Nephron progenitor cell (in vitro differentiated cells): ENCODE data around the gene MRTO4.
A peak's percentile ranks its signal among the peaks of the same experiment; 100 is the strongest.
"Not testable (repeated sequence)": the region's sequence is repeated elsewhere in the genome, so short reads cannot be mapped to it uniquely, and the experiment has no call there.

Experiments used
- DNase-seq: peaks from one replicate; pipeline ENCODE4 v3.0.0; 2021
- H3K27ac Mint-ChIP-seq: 2 replicates; pipeline ENCODE4 v1.8.0; 2021; ENCODE audit warnings: mild to moderate bottlenecking, moderate library complexity, mixed read lengths
- H3K27me3 Mint-ChIP-seq: 2 replicates; pipeline ENCODE4 v1.8.0; 2021; ENCODE audit warnings: mild to moderate bottlenecking, low read depth, mixed read lengths; ENCODE audit not compliant: poor library complexity
- H3K36me3 Mint-ChIP-seq: 2 replicates; pipeline ENCODE4 v1.8.0; 2021; ENCODE audit warnings: low read depth, mixed read lengths
- H3K4me1 Mint-ChIP-seq: 2 replicates; pipeline ENCODE4 v1.8.0; 2021; ENCODE audit warnings: mixed read lengths
- H3K4me3 Mint-ChIP-seq: 2 replicates; pipeline ENCODE4 v1.8.0; 2021; ENCODE audit warnings: mild to moderate bottlenecking, moderate library complexity, mixed read lengths
- H3K9me3 Mint-ChIP-seq: 2 replicates; pipeline ENCODE4 v1.8.0; 2021; ENCODE audit warnings: mild to moderate bottlenecking, moderate library complexity, mixed read lengths
- CTCF ChIP-seq: fragments of 200-600 bp; sonication (generic); IDR thresholded peaks from 2 replicates; pipeline ENCODE4 v1.5.0; 2021; ENCODE audit warnings: antibody characterized with exemption

MRTO4 gene

DNA sequence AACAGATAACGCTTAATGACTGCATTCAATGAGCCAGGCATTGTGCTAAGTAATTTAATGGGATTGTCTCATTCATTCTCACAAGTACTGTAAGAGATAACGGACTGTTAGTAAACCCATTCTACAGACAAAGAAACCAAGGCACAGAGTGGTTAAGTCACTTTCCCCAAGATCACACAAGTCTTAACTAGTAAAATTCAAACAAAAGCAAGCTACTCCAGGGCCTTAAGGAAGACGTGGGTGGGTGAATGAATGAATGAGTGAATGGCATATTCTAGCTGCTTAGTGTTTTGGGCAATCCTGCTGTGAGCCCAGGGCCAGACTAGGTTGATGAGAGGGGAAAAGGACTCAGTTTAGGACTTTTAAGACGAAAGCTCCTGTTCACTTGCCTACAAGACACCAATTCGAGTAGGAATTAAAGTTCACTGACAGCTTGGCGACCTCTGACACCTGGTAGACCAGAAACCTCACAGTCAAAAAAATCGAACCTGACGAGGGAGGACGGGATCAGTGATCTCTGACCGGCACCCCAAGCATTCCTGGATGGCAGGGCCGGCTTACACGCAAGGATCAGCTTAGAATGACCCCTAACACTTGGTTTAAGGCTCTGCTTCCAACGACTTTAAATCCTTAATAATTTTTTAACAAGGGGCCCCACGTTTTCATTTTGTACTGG, 838 bp upstream of the MRTO4 start:
- H3K4me1 Mint-ChIP-seq = peaks cover 29% of the 10 kb centered on the region
- peak overlapping the region; percentile 98 for H3K27ac Mint-ChIP-seq
- H3K27me3 Mint-ChIP-seq = peaks cover 3% of the 10 kb centered on the region
- no peaks in the 10 kb centered on the region for H3K36me3 Mint-ChIP-seq
- H3K4me3 Mint-ChIP-seq = peak overlapping the region; percentile 99
- peak; percentile 38 for DNase-seq
- TF ChIP-seq CTCF = no peak
- no peaks in the 10 kb centered on the region for H3K9me3 Mint-ChIP-seq

GRCh38 chr1:19254416-19254815, 2.8 kb downstream of the MRTO4 start:
- H3K4me1 Mint-ChIP-seq = peaks cover 29% of the 10 kb centered on the region
- no peak for DNase-seq
- peaks cover 11% of the 10 kb centered on the region for H3K36me3 Mint-ChIP-seq
- peaks cover 3% of the 10 kb centered on the region for H3K27me3 Mint-ChIP-seq
- TF ChIP-seq CTCF = no peak
- no peak overlapping the region for H3K4me3 Mint-ChIP-seq
- H3K27ac Mint-ChIP-seq = no peak overlapping the region
- H3K9me3 Mint-ChIP-seq = no peaks in the 10 kb centered on the region

DNA sequence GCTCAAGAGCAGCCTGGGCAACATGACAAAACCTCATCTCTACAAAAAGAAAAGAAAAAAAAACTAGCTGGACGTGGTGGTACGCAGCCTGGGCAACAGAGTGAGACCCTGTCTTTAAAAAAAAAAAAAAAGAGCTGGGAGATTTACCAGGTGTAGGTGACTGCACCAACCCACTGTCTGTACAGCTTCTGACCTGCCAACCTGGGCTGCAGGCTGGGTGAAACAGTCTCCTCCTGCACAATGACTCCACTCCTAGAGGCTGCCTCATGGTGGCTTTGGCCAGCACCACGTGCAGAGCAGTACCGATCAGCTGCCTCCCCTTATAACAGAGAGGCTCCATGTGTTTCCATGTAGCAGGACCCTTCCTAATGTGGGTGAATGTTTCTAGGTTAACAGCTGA, 3.7 kb downstream of the MRTO4 start:
- peaks cover 25% of the 10 kb centered on the region for H3K4me1 Mint-ChIP-seq
- H3K9me3 Mint-ChIP-seq = no peaks in the 10 kb centered on the region
- no peak for TF ChIP-seq CTCF
- H3K36me3 Mint-ChIP-seq = peaks cover 11% of the 10 kb centered on the region
- no peak overlapping the region for H3K4me3 Mint-ChIP-seq
- H3K27ac Mint-ChIP-seq = no peak overlapping the region
- DNase-seq = no peak
- H3K27me3 Mint-ChIP-seq = peaks cover 3% of the 10 kb centered on the region

GRCh38 chr1:19256301-19256700, 4.7 kb downstream of the MRTO4 start:
- Mint-ChIP-seq H3K4me1 (peaks cover 17% of the 10 kb centered on the region), H3K36me3 (peaks cover 11% of the 10 kb centered on the region)
- H3K27ac Mint-ChIP-seq, H3K27me3 Mint-ChIP-seq, DNase-seq, H3K9me3 Mint-ChIP-seq, H3K4me3 Mint-ChIP-seq: not testable (repeated sequence)

GRCh38 chr1:19257178-19257914, 5.7 kb downstream of the MRTO4 start:
- Mint-ChIP-seq H3K27ac (no peak overlapping the region), H3K4me1 (peaks cover 13% of the 10 kb centered on the region), H3K36me3 (peaks cover 11% of the 10 kb centered on the region), H3K27me3 (no peaks in the 10 kb centered on the region), H3K9me3 (no peaks in the 10 kb centered on the region), H3K4me3 (no peak overlapping the region)
- no peak for DNase-seq
- TF ChIP-seq CTCF = no peak

GRCh38 chr1:19258353-19258752, 6.7 kb downstream of the MRTO4 start:
- Mint-ChIP-seq H3K27ac (no peak overlapping the region), H3K9me3 (no peaks in the 10 kb centered on the region), H3K4me1 (peaks cover 5% of the 10 kb centered on the region), H3K36me3 (peaks cover 11% of the 10 kb centered on the region), H3K27me3 (no peaks in the 10 kb centered on the region), H3K4me3 (no peak overlapping the region)
- no peak for TF ChIP-seq CTCF
- DNase-seq = no peak
